HG02610 (cell line): ENCODE measurements around the gene MARF1.
"Not testable (repeated sequence)": the region's sequence is repeated elsewhere in the genome, so short reads cannot be mapped to it uniquely, and the experiment has no call there.

Experiments
- ATAC-seq: cut with Tn5 transposase; IDR thresholded peaks from one replicate; pipeline ENCODE4 v1.9.1; 2021; ENCODE audit warnings: mild to moderate bottlenecking, moderate library complexity; ENCODE audit not compliant: unreplicated experiment

MARF1 gene

DNA sequence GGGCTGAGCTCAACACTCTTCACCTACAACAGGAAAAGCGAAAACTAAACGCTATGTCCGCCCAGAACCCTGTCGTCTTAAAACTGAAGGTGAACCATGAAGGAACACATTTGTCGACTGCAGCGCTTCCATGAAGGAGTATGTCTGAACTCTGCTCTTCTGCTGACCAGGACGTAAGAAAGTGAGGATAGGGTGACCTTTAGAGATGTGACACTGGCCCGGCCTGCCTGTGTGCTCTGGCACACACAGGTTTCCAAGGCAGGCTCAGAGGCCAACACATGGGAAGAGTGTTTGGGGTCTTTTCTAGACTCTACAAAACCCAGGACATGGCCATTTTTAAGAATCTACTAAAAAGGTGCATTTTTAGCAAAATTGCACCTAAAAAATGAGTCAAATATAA lies 21.1 kb downstream of the MARF1 start:
- no peak for ATAC-seq

DNA sequence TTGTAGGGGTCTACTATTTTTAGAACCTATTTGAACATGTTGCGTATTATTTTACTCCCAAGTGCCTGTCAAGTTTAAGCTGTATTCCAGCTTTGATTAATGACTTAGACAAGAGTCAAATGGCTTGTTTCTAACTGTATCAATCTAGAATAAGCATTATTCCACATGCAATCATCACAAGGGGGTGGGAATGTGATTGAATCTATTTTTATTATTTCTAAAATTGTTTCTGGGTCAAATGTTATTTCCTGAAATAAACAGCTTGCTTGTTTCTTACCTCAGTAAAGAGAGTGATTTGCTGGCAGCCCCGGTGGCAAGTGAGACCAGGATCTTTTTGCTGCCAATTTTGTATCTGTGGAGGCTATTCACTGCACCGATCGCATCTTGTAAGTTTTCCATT lies 21.5 kb downstream of the MARF1 start:
- no peak for ATAC-seq

DNA sequence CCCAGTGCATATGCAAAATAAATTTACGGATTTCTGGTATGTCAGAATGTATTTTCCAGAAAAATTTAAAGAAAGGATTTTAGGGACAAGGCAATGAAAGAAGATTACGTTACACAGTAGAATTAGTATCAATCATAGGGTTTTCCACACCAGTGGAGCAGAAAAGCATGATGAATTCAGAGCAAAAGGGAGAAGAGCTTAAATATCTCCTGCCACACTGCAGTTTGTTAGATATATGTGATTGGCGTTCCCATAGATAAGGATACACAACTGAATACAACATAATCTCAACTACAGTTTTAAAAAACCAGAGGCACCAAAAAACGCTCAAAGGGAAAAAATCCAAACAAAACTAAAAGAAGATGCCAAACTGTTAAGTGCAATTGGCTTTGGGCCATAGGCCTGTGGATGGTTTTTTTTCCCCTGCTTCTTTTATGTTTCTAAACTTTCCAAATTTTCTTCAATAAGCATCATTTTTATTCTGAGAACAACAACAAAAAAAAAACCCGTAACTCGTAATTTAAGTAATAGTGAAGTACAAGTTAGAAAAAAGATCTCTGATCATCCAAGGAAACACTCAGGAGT lies 22.3 kb downstream of the MARF1 start:
- ATAC-seq = no peak

DNA sequence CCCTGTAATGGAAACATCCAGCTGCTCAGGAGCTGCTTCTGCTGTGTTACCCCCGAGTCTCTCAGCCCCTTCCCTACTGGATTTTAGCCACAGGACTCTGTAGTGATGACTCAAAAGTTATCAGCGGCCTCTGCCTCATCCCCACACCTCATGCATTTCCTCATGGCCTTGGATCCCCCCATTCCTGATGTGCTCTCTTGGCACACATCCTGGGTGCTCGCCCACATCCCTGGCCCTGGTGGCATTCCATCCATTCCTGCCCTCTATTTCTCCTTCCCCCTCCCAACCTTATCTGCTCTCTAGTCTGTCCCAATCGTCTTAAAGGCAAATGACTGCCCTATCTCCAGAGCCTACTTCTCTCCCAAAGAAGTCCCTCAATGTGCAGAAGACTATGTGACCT lies 24.6 kb downstream of the MARF1 start:
- ATAC-seq = no peak

- no peak for ATAC-seq
These were observed 25.1 kb downstream of the MARF1 start for GRCh38 chr16:15617901-15618300.

- no peak for ATAC-seq
These were observed 26.3 kb downstream of the MARF1 start for GRCh38 chr16:15616475-15617165.

DNA sequence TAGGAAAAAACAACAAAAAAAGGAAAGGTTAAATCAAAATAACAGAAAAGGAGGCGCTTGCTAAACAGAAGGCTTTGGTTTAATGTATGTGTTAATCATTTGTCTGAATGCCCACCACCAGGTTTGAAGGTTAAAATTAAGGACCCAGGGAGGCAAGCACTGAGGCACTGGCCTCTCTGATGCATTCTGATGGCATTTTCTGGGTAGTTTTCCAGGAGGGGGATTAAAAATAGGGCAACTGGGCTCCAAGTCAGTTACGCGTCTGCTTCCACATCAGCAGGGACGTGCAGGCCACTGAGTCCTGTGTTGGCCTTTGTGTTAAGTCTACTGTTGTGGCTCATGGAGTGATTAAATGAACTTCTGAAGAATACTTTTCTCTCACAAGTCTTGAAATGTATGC lies 26.9 kb downstream of the MARF1 start:
- no peak for ATAC-seq

DNA sequence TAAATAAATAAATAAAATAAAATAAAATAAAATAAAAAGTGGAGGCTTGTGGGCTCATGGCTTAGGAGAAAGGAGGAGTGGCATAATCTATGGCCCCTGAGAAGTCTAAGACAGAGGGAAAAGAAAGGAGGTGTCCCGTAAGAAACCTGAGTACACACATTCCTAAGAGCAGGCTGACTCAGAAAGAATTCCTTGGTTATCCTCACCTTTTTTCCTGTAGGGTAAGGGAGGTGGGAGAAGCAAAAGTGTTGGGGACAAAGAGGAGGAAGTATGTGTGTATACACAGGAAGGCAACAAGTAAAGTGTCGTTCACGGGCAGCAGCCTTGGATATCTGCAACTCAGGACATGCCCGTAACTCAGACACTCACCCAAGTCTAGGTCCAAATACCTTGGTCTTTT lies 29.3 kb downstream of the MARF1 start:
- ATAC-seq = no peak

GRCh38 chr16:15611610-15612009 lies 31.3 kb downstream of the MARF1 start:
- no peak for ATAC-seq

GRCh38 chr16:15610369-15610871 lies 32.5 kb downstream of the MARF1 start:
- no peak for ATAC-seq

DNA sequence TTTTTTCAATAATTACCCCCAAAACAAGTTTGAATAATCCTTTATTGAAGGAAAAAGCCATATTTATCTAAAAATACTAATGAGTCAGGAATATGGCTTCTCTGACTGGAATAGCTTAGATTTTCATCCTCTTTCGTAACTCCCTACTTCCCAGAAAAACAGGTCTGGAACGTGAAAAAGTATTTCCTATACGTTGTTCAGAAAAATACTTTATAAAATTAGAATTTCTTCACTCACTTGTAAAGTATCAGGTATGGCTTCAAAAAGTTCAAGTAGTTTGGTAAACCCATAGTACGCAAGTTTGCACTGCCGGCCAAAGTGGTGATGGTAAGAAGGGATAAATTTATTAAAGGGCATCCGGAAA lies 33.7 kb downstream of the MARF1 start:
- ATAC-seq = no peak

- ATAC-seq = no peak
These were observed 34.3 kb downstream of the MARF1 start for GRCh38 chr16:15608398-15609285.

DNA sequence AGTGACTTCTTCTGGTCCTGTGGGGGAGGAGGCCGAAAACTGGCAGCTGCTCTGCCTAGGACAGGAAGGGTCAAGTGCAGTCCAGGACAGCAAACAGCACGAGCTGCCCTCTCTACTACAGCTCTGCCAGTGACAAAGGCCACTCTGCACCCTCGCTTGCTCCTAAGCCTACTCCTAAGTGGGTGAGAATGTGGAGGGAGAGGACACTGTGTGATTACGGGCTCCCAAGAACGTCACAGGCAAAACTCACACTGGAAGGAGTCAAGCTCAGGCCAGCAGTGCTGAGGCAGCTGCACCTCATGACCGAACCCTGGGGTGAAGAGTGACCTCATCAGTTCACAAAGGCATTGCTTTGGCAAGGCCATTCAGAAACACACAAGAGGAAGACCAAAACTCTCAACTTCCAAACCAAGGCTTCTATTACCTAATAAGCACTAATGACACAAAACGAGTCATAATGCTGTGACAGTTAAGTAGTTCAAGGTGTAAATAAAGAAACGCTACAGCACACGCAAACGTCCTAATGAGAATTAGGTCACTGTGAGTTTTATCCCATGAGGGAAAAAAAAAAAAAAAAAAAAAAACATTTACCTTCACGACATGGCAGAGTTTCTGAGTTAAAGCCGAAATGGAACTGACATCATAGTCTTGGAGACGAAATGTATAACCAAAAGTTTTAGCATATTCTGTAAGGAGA lies 35.1 kb downstream of the MARF1 start:
- ATAC-seq = no peak

GRCh38 chr16:15607221-15607699 lies 35.7 kb downstream of the MARF1 start:
- ATAC-seq = not testable (repeated sequence)

DNA sequence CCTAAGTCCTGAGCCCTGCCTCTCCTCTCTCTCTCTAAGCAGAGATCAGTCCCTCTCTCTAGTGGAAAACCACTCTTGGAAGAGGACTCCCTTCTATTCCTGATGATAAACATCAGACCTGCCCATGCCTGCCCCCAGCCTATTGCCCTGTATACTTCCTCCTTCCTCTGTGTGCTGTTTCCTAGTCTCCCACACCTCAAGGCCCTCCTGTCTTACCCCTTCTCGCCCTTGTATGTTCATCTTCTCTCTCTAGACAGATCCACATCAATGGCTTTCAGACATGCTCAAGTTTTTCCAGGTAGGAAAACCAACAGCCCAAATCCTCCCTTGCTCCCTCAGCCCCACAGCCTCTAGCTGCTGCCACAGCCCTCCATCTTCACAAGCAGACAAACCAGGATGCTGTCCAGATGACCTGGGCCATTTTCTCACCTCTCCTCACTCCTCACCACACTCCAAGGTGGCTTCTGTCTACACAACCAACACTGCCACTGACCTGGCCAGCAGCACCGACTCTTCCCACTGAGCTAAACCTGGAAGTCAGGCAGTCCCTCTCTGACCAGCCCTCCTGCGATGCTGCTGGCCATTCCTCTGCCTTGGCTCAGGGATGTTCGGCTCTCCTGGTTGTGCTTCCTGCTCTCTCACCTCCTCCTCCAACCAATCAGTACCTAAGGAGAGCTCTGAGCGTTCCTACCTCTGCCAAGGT lies 36.3 kb downstream of the MARF1 start:
- no peak for ATAC-seq

GRCh38 chr16:15605839-15606517 lies 37.0 kb downstream of the MARF1 start:
- no peak for ATAC-seq

DNA sequence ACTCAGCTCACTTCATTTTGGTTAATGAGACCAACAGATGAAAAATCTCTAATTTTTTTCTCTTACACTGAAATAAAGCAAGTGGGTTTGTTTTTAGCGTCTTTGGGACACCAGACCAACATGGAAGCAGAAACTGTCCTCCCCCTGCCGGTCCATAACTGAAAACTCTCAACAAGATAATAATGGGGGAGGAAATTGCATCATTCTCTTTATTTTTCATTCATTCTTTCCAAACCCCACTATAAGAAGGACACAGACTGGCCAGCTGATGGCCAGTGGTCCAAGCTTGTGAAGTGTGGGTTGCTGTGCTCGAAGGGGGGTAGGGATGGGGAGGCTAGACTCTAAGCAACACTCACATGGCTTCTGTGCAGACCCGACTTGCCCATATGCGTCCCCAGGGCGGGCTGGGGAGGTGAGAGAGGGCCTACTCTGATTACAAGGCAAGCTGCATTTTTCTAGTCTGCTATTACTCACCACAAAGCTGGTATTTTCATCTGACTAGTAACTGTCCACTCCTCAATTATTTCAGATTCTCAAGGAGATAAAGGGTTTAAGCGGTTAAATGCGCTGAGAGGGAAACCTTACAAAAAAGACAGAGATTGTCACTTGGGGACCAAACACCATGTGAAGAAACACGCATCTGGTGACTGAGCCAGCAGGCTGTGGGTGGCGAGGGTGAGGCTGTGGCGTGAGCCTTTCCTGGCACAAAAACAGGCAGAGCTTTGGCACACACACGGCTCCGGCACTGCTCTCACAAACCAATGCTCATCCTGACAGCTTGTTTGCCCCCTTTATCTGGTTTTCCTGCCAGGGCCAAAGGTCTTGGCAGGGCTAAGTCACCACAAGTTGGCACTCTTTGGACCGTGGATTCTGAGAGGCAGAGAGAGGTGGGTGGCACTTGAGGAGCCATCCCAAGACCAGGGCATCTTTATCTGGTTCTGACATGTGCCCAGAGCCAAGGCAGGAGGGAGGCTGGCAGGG lies 38.2 kb downstream of the MARF1 start:
- ATAC-seq = no peak

GRCh38 chr16:15602285-15603044 lies 40.5 kb downstream of the MARF1 start:
- ATAC-seq = no peak
